HG03354 (cell line): Measurements from ENCODE around the gene GLO1.
A peak's percentile ranks its signal among the peaks of the same experiment; 100 is the strongest.

Source experiments
- ATAC-seq: cut with Tn5 transposase; IDR thresholded peaks from one replicate; pipeline ENCODE4 v1.9.1; 2021; ENCODE audit warnings: mild to moderate bottlenecking; ENCODE audit not compliant: unreplicated experiment, poor library complexity, severe bottlenecking

Gene GLO1

DNA sequence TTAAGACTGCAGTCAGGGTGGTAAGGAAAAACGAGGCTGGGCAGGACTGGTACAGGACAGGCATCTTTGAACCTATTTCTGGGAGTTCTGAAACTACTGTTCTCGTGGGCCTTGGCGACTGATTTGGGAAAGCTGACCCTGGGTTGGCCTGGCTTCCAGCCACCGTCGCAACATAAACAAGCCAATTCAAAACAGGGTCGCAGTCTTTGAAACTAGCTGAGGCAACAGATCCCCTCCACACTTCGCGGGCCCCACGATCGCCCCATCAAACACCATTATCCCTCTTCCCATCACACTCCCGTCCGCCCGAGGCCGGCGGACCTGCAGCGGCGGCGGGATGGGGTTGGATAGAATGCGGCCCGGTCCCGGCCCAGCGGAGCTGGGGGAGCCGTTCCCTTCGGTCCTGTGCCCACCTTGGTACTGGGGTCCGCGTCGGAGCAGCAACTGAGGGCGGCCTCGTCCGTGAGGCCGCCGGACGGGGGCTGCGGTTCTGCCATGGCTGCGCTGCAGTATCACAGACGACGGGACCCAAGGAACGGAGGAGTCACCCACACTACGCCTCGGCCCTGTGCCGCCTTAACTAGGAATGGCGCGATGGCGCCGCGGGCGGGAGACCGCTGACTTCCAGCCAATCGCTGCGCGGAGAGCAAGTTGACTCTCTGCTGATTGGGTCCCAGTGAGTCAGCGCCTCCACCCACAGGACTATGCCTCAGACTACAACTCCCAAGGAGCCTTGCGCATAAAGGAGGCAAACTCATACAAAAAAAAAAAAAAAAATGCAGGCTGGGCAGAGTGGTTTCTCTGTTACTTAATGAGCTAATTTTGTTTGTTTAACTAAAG, at the start of gene GLO1:
TSS of gene GLO1 (minus strand) at position 588 of the 840 bp plus-strand sequence. CDS start at position 497, 91 bp downstream.
- ATAC-seq: peak; percentile 100

DNA sequence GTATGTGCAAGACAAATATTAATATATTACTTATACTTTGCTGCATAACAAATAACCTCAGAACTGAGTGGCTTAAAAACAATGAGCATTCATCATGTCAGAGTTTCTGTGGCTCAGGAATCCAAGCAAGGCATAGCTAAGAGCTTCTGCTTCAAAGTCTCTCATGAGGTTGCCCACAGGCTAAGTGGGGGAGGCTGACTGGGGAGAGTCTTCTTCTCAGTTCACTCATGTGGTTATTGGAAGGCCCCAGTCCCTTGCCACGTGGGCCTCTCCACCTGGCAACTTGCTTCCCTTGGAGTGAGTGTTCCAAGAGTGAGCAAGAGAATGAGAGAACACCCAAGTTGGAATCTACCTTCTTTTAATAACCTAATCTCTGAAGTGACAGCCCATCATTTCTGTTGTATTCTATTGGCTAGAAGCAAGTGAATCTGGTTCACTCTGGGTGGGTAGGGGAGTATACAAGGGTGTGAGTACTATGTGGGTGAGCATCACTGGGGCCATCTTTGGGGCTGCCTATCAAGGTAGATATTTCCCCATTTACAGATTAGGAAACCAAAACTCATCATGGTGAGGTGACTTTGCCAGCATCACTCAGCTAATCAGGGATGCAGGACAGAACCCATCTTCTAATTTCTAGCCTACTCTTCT, 48.1 kb upstream of the GLO1 start:
- ATAC-seq: no peak

DNA sequence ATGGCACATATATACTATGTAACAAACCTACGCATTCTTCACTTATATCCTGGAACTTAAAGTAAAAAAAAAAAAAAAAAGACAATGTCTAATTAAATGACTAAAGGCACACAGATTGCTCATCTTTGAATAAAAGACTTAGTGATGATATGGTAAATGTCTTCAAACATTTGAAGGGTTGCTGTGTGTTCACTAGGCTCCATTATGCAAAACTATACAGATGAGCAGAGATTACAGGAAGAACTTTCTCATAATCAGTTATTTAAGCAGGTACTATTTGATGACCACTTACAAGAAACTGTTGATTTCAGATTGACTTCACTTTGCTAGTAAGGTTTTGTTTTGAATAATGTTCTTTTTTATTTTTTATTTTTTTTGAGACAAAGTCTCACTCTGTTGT, 46.5 kb upstream of the GLO1 start:
- ATAC-seq: no peak

GRCh38 chr6:38739532-38739931, 36.6 kb upstream of the GLO1 start:
- no peak for ATAC-seq

DNA sequence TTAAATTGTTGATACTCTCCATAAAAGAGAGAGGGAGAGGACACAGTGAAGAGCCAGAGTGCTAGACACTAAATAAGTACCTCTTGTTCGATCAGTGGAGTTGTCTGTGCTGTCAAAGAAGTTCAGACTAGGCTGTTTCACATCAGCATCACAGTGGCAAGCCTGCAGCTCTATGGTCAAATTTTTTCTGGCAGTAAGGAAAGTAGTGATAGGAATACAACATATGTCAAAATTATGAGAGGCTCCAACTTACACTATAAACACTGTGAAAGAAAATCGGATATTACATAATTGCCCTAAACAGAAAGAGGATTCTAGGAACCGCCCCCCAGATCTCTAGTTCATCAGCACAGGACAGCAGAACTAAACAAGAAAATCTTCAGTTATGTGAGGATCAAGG, 35.3 kb upstream of the GLO1 start:
- no peak for ATAC-seq

GRCh38 chr6:38736951-38737350, 34.0 kb upstream of the GLO1 start:
- no peak for ATAC-seq

- no peak for ATAC-seq
Observed at GRCh38 chr6:38730140-38730862, 27.4 kb upstream of the GLO1 start.

DNA sequence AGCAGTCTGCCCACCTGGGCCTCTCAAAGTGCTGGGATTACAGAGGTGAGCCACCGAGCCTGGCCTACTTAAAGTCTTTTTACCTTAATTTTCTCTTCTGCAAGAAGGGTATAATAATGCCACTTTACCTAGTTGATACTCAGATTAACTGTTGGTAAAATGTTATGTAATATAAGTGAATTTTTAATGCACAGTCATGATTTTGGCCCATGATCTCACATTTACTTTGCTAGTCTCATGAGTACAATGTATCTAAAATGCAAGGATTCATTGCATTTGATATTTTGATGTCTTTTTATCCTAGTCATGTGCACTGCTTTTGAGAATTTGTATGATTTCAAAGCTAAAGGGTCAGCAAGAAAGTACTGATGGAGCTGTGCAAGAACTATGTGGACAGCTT, 25.3 kb upstream of the GLO1 start:
- ATAC-seq: no peak

DNA sequence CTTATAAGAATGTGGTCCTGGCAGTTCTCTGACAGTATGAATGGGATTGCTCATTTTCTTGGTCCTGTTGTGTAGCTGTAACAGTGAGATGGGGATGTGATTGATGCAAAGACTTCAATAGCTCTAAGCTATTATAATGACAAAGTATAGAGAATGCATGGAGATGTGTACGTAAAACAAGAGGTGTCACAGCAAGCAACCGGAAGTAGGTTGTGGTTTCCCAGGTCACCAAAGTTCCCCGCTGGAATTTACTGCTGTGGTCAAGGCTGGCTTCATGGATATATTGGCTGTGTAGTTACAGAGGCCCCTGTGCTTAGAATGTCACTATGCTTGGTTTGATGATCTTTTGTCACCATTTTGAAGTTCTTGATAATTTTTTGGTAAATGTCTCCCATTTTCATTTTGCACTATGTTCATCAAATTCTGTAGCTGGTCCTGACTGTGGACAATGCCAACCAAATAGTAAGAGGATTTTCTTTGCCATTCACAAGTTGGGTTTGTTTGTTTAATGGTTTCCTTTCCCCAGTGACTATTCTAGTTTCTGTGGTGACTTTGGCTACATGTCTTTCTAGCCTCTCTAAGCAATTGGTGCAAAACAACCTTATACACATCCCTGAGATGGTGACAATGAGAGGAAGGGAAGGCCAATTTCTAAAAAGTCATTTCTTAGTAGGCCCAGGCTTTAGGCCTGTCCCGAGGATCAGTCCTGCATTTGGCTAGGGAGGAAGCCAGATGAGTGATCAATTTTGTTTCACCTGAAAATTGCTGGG, 22.7 kb upstream of the GLO1 start:
- ATAC-seq: no peak

DNA sequence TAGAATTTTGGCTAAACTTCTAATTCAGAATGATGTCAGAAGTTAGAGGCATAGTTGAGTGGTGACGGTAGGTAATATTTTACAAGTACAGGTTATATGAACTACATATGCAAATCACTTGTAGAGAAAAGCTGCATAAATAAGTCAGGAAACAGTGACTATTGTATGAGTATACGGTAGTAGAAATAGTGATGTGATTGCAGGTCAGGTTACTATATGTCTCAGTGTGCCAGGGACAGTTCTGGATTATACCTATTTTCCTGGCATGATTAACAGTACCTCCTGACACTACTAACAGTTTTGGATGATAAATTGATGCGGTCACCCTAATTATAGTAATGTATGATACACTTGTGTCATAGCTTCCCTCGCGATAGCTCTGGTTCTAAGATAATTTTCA, 21.4 kb upstream of the GLO1 start:
- no peak for ATAC-seq

- ATAC-seq: no peak
Observed at GRCh38 chr6:38723783-38724182, 20.8 kb upstream of the GLO1 start.

DNA sequence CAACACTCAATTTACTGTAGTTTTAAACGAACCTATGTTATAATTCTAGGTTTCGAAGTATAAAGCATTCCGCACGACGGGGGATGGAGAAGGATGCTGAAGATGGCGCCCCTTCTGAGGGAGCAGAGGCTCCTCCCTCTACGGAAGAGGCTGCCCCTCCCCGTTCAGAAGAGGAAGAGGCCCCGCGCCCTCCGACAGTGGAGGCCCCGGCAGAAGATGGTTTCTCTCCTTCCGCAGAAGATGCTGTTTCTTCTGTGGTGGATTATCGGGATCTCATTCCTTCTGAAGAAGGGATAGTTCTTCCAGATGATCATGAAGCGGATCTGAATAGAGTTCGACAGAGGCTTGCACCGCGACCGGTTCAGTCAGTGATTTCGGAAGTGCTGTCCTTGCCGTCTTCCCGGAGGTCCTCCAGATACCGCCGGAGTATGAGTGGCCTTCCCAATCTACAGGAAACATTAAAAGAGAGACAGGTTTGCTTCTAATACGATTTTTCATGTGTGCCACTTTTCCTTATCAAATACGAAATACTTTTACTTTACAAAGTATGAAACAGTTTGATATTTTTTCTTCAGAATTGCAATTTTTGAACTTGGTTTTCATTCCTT, 19.9 kb upstream of the GLO1 start:
- ATAC-seq: no peak

GRCh38 chr6:38722038-38722437, 19.1 kb upstream of the GLO1 start:
- ATAC-seq: no peak

GRCh38 chr6:38720295-38720694, 17.4 kb upstream of the GLO1 start:
- no peak for ATAC-seq

- ATAC-seq: no peak
Observed at GRCh38 chr6:38719358-38719757, 16.4 kb upstream of the GLO1 start.

GRCh38 chr6:38716825-38717224, 13.9 kb upstream of the GLO1 start:
- ATAC-seq: no peak

DNA sequence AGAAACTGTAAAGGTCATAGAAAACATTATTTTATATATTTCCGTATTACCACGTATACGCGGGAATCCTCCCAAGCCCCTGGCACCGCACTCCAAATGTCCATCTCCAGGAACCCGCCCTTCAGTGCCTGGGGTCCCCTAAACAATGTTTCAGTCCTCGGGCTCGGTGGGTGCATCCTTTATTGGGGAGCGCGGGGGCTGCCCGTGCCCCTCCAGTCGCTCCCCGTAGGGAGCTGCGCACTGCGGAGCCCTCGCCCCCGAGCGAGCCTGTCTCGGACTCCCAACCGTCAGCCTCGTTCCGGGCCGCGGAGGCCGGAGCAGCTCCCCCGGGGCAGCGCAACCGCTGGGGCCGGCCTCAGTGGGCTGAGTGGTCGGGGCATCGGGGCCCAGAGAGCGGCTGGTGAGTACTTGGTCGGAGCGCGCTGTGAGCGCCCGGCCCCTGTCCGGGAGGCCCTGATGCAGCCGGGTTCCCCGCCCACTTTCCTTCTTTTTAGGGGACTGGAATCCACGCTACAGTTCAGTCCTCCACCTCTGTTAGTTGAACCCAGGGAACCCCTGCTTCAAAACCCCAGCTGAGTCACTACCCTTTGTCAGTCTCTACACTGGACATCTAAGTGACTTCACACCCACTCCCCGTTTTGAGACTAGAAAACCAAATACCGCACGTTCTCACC, 12.2 kb upstream of the GLO1 start, which contains the start of gene DNAH8:
TSS of gene DNAH8 (plus strand) at position 296 of the 674 bp plus-strand sequence. CDS start 7,499 bp downstream, outside the sequence.
- ATAC-seq: peak; percentile 43

- ATAC-seq: no peak
Observed at GRCh38 chr6:38714239-38715015, 11.5 kb upstream of the GLO1 start.
